ENCODE measurements around the gene CDCP1. TPM values are rescaled to one million over a fixed set of nuclear protein-coding genes. Genes with fewer than 3 reads are reported as not detected.

CDCP1 gene
- total RNA-seq, 4 donors from 2014 or later = 29.7 to 68.3 (median 61.5) TPM

GRCh38 chr3:45065373-45065720 lies 80.8 kb downstream of the CDCP1 start:
- TF ChIP-seq POLR2A (IDR thresholded peaks at IDR 0.05) (no peak), CTCF (IDR thresholded peaks at IDR 0.05) (no peak)
- Histone ChIP-seq H3K4me1 (peaks cover 0 to 6% (median 0%) of the 10 kb centered on the region in 4 donors), H3K4me3 (no peak overlapping the region), H3K27me3 (no peaks in the 10 kb centered on the region), H3K36me3 (no peaks in the 10 kb centered on the region), H3K9me3 (no peaks in the 10 kb centered on the region), H3K27ac (peak overlapping the region in 1 of 4 donors; percentile 63)
- no peak for DNase-seq

GRCh38 chr3:45064512-45065372 lies 81.4 kb downstream of the CDCP1 start:
- Histone ChIP-seq H3K27ac (peak overlapping the region in 2 of 4 donors; percentile 3 to 63), H3K9me3 (no peaks in the 10 kb centered on the region), H3K4me3 (no peak overlapping the region), H3K4me1 (peaks cover 0 to 6% (median 0%) of the 10 kb centered on the region in 4 donors), H3K36me3 (no peaks in the 10 kb centered on the region), H3K27me3 (no peaks in the 10 kb centered on the region)
- no peak for DNase-seq
- TF ChIP-seq CTCF (IDR thresholded peaks at IDR 0.05) (no peak), POLR2A (IDR thresholded peaks at IDR 0.05) (no peak)

DNA sequence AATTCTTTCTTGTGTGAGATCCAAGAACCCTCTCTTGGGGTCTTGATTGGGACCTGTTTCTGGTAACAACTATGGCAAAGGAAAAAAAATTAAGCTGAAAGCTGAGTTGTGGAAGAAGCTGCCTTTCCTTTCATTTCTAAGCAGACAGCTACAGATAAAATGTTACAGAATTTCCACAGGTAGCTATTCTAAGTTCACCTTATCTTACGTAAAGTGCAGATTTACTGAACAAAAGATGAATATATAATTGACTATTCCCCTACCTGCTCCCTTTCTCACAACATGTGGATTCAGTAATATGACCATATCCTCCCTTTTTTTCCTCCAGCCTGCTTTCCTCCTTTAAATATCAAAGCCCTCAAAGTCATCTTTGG lies 83.5 kb downstream of the CDCP1 start:
- no peak overlapping the region for H3K4me3 ChIP-seq
- DNase-seq = no peak
- H3K9me3 ChIP-seq = no peaks in the 10 kb centered on the region
- peak overlapping the region in 2 of 4 donors; percentile 17 to 55 for H3K27ac ChIP-seq
- no peaks in the 10 kb centered on the region for H3K27me3 ChIP-seq
- TF ChIP-seq POLR2A (IDR thresholded peaks at IDR 0.05) = no peak
- TF ChIP-seq CTCF (IDR thresholded peaks at IDR 0.05) = no peak
- H3K36me3 ChIP-seq = no peaks in the 10 kb centered on the region
- peaks cover 0 to 6% (median 0%) of the 10 kb centered on the region in 4 donors for H3K4me1 ChIP-seq

DNA sequence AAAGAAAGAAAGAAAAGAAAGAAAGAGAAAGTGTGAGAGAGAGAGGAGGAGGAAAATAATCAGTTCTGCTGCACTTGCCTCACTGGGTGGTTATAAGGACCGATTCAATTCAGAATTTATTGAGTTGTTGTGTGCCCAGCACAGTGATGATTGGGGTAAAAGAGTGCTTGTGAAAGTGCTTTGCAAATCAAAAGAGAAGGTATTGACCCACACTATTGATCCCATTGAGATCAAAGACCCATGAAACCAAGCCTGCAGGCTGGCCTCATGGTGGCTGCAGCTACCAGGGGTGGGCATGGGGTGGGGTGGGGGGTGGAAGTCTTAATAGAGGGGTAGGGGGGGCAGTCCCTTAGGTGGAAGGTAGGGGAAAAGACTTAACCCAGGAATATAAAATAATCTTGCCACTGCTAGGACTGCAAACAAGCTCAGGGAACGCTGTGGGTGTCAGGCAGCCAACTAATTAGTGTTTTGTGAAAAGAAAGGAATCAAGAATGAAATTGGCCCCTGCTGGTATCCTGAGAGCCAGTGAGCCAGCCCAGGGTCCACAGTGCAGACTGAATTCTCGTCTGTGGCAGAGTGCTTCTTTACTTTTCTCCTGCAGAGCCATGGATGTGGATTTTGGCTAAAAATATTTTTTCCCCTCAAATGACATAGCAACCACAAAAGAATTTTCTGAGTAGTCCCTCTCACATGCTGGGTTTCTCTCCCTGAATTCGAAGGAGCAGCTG lies 85.8 kb downstream of the CDCP1 start:
- Histone ChIP-seq H3K4me3 (no peak overlapping the region), H3K9me3 (no peaks in the 10 kb centered on the region), H3K27ac (no peak overlapping the region), H3K36me3 (no peaks in the 10 kb centered on the region), H3K4me1 (no peaks in the 10 kb centered on the region), H3K27me3 (no peaks in the 10 kb centered on the region)
- TF ChIP-seq POLR2A (IDR thresholded peaks at IDR 0.05) (no peak), CTCF (IDR thresholded peaks at IDR 0.05) (no peak)
- DNase-seq = no peak

- Histone ChIP-seq H3K36me3 (no peaks in the 10 kb centered on the region), H3K9me3 (no peaks in the 10 kb centered on the region), H3K4me1 (no peaks in the 10 kb centered on the region), H3K4me3 (no peak overlapping the region), H3K27ac (no peak overlapping the region), H3K27me3 (no peaks in the 10 kb centered on the region)
- no peak for DNase-seq
- TF ChIP-seq POLR2A (IDR thresholded peaks at IDR 0.05) = no peak
- no peak for TF ChIP-seq CTCF (IDR thresholded peaks at IDR 0.05)
Measured at GRCh38 chr3:45059132-45059531, 87.0 kb downstream of the CDCP1 start.
